Mesothelial cell of epicardium (in vitro differentiated cells): ENCODE measurements around the gene ROBO2. TPM values are rescaled to one million over a fixed set of nuclear protein-coding genes. Genes with fewer than 3 reads are reported as not detected.

Experiments used
- DNase-seq, 2 experiments: peaks; one replicate each; pipeline ENCODE4 v3.0.0; 2021; ENCODE audit warnings: low spot score in 2 of 2; ENCODE audit not compliant: unreplicated experiment in 2 of 2
- H3K27ac Mint-ChIP-seq: 2 replicates; pipeline ENCODE4 v1.8.0; 2021; ENCODE audit warnings: mixed read lengths
- H3K27me3 Mint-ChIP-seq: 2 replicates; pipeline ENCODE4 v1.8.0; 2021; ENCODE audit warnings: low read depth, mixed read lengths
- H3K36me3 Mint-ChIP-seq: 2 replicates; pipeline ENCODE4 v1.8.0; 2021; ENCODE audit warnings: mixed read lengths
- H3K4me1 Mint-ChIP-seq: 2 replicates; pipeline ENCODE4 v1.8.0; 2021; ENCODE audit warnings: mixed read lengths
- H3K4me3 Mint-ChIP-seq: 2 replicates; pipeline ENCODE4 v1.8.0; 2021; ENCODE audit warnings: mild to moderate bottlenecking, moderate library complexity, mixed read lengths
- H3K9me3 Mint-ChIP-seq: 2 replicates; pipeline ENCODE4 v1.8.0; 2021; ENCODE audit warnings: mixed read lengths
- CTCF ChIP-seq: fragments of 200-600 bp; sonication (generic); IDR thresholded peaks from one replicate; pipeline ENCODE4 v1.5.0; 2021; ENCODE audit warnings: antibody characterized with exemption; ENCODE audit not compliant: unreplicated experiment
- total RNA-seq: library from RNA; stranded (reverse); gene quantifications from 3 replicates; pipeline ENCODE4 v1.2.1, GENCODE V29; 2021

ROBO2 gene
- total RNA-seq, 1 donor from 2014 or later: 82.3 TPM

- H3K9me3 Mint-ChIP-seq: peaks cover 7% of the 10 kb centered on the region
Measured at GRCh38 chr3:77699125-77699691, 659.3 kb downstream of the ROBO2 start.

More at GRCh38 chr3:77699125-77699691, 659.3 kb downstream of the ROBO2 start:
- no peak for TF ChIP-seq CTCF
- H3K4me3 Mint-ChIP-seq: no peak overlapping the region
- no peak overlapping the region for H3K27ac Mint-ChIP-seq
- no peaks in the 10 kb centered on the region for H3K27me3 Mint-ChIP-seq
- DNase-seq: no peak
- no peaks in the 10 kb centered on the region for H3K36me3 Mint-ChIP-seq
- H3K4me1 Mint-ChIP-seq: peaks cover 14% of the 10 kb centered on the region
